HG03354 (cell line): Measurements from ENCODE around the gene KCNQ1.

Experiments
- ATAC-seq: cut with Tn5 transposase; IDR thresholded peaks from one replicate; pipeline ENCODE4 v1.9.1; 2021; ENCODE audit warnings: mild to moderate bottlenecking; ENCODE audit not compliant: unreplicated experiment, poor library complexity, severe bottlenecking

Gene KCNQ1

DNA sequence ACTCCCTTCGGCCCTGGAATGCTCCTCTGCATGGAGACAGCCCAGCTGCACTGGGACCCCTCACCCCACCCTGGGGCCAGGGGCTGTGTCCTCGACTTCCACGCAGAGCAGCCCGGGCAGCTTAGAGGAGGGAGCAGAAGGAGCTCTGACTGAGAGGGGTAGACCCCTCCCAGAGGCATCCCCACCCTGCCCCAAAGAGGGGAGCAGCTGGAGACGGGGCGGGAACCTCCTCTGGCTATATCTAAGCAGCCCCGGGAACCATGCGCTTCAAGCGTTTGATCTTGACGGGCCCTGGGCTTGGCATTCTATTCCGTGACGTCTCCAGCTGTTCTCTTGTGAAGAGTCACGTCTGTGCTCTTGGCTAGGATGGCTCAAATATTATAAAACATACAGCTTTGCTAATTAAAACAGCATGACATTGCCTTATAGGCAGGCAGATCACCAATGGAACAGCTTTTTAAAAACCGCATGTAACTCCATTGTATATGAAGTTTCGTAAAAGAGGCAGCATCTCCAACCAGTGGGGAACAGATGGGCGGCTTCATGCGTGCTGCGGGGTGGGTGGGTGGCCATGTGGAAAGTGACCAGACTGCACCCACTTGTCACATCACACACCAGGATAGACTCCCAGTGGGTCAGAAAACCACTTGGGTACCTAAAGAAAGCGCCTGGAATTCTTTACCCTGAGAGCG is 7.7 kb downstream of the KCNQ1 start:
- no peak for ATAC-seq

DNA sequence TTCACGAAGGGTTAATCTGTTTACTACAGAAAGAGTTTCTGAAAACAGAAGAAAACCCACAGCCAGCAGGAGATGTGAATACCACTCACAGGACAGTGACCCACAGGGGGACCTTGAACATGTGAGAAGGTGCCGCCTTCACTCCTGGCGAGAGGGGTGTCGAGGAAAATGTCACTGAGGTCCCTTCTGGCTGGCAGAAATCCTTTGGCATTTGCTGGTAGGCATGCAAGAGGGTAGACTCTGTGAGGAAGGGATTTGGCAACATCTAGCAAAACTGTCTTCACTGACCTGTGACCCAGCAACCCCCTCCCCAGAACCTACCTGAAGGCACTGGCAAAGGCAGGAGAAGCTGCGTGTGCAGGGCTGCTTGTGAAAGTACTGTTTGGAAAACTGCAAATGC is 8.6 kb downstream of the KCNQ1 start:
- ATAC-seq: no peak

DNA sequence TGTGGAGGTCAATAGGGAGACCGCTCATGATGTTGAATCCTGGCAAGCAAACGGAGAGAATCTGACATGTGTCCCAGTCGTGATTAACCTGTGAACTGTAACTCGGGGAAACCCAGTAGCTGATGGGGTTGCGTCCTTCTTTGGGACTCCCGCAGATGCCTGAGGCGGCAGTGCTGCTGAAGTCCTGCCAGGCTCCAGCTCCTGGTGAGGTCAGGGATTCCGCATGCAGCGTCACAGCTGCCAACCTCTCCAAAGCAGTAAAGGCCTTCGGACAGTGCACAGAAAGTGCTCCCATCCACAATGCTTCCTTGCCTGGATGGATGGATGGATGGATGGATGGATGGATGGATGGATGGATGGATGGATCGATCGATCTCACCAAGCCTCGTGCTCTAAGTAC is 13.5 kb downstream of the KCNQ1 start:
- no peak for ATAC-seq

DNA sequence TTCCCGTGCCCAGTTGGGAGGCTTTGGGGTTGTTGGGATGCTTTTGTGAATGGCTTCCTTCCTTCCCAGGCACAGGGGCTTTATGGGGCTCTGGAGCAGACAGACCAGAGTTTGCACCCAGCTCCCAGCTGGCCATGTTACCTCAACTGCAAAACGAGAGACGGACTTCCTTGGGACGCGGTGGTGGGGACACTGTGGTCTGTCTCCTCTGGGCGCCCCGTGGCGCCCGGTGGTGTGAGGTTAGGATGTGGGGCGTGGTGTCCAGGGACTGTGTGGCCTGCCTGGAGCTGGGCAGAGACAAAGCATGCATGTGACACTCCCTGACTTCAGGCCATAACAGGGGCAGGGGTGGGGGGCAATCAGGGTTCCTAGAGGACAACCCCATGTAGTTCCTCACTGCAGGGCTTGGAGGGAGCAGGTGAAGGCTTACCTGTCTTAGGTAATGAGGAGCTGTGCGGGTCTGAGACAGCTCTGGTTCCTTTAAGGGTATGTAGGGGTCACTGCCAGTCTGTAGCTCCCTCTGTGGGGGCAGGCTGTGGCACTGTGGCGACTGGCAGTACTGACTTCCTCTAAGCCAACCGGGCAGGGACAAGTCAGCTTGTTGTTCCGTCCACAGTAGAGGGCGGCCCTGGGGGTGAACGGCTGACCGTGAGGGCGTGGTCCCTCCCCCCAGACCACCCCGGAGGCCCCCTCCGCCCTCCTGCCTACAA is 14.4 kb downstream of the KCNQ1 start:
- ATAC-seq: no peak

DNA sequence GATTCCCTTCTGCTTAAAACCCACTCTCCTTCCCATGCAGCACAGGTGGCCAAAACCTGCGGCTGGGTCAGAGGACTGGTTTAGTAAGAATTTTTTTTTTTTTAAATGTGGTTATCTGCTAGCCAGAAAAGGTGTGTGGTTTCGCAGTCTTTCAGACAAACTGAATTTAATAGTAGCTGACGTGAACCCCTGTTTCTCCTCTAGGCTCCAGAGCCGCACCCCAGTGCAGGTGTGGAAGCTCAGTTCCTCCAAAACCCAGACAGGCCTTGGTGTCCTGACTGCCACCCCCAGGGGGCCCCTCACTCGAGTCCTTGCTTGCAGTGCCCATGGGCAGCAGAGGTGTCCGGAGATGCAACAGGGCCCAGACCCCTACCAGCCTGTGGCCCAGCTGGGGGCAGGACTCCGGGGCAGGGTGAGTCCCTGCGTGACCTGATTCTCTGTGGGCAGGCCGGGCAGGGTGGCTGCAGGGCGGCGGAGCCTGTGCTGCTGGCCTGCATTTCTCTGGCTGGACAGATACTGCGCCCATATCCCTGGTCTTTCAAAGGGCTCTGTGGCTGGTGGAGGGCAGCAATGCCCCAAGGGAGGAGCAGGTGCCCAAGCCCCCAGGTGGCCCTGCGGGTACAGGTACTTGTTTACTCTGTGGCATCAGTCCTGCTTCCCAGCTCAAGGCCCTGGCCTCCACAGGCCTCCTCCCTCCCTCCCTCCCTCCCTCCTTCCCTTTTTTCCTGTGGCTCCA is 15.2 kb downstream of the KCNQ1 start:
- no peak for ATAC-seq

DNA sequence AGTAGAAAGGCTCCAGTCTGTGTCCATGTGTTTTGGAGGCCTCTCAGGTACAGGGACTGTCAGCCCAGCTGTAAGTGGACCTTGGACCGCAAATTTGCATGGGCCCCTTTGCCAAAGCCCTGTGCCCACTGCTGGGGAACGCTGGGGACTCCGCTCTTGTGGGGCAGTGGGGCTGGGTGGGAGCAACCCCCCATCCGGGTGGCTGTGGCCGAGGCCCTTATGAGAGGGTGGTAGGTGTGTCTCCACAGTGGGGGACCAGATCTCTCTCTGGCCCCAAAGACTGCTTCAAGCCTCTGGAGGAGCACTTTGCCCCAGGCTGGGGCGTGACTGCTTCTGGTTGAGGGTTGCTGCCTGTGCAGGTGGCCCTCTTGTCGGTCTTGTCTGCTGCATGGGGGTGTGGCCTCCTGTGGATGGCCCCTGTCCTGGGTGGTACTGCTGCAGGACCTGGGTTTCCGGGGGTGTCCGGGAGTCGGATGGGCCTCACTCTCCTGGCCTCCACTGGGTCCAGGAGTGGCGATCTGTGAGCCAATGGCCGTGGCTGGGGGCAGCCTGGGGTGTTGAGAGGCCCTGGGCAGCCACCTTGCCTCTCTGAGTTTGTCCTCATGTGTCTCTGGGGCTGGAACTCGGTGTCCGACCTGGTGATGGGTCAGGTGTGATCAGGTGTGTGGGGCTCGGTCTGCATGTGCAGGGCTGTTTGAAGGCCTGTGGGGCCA is 15.9 kb downstream of the KCNQ1 start:
- ATAC-seq: no peak

DNA sequence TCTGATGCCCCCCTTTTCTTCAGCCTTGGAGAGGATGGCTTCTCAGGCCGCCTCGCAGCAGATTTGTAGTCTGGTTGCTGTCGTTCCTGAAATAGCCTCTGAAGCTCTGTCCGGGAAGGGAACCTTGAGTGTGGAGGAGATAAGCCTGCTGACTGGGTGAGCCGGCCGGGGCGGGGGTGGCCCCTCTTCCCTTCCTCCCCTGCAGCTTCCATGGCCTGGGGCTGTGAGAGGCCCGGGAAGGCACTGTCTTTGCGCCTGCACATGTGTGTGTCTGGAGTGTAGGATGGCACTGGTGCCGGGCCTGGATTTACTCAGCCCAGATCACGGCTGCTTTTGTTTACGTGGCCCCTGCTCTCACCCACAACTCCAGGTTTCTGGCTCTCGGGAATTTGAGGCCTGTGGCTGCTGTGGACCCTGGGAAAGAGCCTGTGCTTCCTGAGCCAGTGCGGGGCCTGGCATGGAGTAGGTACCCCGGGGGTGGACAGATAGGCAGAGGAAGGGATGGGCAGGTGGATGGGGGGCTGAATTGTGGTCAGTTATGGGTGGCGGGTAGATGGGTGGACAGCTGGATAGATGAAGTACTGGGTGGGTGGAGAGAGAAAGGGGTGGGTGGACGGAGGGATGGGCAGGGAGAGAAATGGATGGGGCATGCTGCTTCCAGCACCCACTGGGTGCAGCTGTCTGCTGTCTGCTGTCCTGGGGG is 16.6 kb downstream of the KCNQ1 start:
- no peak for ATAC-seq

DNA sequence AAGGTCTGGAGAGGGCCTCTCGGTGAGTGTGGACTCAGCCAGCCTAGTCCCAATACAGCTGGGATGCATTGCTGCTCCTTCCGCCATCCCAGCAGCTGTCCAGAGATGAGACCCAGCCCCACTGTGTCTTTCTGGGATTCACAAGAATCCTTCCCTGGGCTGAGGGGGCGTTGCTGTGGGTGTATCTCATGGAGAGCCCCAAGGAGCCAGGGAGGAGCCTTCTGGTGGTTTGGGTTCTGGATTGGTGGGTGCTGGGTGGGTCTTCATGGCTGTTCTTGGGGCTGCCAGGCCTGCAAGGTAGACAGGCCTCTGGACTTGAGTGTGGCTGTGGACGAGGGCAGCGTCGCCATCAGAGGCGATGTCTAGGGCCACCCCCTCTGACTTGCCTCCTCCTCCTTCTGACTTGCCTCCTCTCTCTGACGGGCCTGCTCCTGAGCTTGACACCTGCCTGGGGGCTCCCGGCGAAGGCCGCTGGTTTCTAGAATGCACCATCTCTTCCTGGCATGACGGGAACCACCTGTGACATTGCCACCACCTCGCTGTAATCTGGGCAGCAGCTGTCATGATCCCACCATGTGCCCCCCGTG is 17.2 kb downstream of the KCNQ1 start:
- no peak for ATAC-seq

DNA sequence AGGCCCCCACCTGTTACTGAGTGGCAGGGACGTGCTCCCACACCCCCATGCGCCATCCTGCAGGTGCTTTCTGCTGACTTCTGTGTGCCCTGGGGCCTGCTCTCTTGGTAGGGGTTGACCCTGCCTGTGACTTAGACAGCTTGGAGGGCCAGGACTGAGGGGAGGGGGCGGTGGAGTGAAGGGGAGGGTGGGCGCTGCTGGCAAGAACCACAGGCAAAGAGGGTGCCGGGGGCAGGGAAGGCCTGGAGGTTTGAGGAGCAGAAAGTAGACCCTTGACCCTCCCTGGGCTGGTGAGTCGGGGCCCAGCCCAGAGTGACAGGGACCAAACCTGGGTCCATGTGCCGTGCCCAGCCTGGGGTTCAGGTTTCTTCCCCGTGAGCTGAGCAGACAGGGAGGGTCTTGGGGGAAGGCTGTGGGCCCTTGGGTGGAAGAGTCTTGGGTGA is 17.8 kb downstream of the KCNQ1 start:
- no peak for ATAC-seq

DNA sequence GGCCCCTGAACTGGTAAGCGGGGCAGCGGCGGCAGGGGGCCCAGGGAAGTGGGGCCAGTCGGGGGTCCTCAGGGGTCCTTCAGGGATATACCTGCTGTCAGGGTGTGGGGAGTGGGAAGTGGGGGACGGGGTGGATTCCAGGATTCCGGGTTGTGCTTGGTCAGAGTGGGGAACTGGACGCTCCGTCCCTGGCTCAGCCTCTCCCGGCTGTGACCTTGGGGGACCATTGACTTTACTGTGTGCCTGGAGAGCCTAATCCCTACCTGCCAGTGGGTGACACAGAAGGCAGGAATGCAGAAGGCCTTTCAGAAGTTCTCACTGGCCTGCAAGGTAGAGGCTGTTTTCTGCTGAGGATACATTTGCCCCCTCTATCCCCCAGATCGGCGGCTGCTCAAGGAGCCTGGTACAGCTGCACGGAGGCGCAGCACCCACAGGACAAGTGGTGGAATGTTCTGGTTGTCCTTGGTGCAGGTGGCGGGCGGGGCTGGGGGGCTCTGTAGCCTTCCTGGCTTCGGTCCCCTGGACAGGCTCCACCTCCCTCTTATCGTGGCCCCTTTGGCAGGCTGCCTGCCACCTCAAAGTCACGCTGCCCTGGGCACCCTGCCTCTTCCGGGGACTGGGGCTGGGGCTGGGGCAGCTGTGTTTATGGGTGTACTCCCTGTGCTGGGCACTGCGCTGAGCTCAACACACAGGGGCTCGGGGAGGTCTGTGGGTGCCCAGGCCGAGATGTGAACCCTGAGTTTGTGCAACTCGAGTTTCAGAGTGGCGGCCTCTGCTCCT is 18.4 kb downstream of the KCNQ1 start:
- ATAC-seq: no peak

DNA sequence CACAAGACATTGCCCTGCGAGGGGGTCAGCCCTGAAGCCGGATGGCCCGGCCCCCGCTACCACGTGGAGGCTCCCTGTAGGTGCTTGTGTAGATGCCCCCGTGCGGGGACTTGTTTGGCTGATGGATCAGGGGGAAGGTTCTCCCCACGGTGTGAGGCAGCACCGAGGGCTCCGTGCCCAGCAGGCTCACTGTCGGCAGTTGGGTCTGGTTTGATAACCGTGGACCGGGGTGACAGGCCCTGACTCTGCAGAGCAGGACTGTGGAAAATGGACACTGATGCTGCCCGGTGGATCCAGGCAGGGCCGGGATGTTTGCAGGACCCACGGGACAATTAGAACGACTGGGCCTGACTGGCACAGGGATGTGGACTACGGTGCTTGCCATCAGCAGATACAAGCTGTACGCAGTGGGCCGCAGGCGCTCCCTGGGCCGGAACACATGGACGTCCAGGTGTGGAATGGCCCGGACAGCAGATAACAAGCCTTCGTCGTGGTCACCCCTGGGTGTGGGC is 19.0 kb downstream of the KCNQ1 start:
- no peak for ATAC-seq

DNA sequence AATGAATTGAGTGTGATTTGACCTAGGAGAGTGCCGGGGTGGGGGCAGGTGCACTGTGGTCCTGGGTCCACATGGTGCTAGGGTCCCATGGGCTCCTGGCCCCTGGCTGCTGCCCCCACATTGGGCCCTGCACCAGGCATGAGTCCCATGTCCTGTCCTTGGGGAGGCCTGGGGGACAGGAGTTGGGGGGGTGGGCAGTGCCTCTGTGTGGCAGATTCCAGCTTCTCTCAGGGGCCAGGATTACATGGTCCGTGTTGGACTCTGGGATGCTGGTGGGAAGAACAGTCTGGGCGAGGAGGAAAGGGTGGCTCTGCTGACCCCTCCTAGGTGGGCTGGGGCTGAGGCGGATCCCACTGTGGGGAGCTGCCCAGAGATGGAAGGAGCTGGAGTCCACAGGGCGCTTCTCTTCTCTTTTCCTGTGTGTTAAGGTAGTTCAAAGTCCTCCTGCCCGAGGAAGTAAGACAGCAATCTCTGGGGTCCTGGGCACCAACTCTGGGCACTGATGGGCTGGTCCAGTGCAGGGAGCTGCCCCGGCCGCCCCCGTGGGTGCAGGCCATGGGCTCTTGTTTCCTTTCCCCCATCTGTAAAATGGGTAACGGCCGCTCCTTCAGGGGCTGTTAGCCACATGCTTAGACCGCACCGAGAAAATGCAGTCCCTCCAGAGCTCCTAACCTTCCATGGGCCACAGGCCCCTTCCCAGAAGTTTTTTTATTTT is 19.8 kb downstream of the KCNQ1 start:
- ATAC-seq: no peak

DNA sequence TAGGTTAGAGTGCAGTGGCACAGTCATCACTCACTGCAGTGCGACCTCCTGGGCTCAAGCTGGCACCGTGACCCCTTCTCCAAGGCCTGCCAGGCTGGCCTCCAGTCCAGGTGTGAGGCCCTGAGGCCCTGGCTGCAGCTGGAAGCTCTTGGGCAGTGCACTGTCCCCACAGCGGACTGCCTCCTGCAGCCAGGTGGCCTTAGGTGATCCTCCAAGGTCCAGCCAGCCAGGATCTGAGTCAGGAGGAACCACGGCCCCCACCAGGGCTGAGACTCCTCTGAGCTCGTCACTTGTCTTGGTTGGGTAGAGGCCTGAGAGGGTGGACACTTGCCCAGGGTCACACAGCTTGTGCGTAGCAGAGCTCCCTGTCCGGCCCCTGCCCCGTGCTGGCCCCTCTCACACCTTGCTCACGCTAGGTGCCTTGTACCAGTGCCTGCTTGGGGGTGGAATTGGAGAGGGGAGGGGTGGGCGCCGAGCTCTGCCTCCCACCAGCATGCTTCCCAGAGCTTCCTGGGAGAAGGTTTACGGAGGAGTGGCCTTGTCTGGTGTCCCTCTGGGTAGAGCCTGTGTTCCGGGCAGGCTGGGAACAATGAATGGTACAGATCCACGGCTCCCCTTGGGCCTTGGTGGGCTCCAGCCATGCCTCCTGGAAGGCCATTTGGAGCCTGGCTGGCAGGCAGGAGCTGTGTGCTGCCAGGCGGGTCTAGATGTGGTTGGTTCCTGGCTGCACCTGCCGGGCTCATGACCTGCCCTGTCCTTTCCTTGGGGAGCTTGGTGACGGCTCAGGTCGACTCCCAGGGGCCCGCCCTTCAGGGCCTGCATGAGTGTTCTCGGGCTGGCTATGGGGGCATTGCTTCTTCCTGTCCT is 20.6 kb downstream of the KCNQ1 start:
- ATAC-seq: no peak

DNA sequence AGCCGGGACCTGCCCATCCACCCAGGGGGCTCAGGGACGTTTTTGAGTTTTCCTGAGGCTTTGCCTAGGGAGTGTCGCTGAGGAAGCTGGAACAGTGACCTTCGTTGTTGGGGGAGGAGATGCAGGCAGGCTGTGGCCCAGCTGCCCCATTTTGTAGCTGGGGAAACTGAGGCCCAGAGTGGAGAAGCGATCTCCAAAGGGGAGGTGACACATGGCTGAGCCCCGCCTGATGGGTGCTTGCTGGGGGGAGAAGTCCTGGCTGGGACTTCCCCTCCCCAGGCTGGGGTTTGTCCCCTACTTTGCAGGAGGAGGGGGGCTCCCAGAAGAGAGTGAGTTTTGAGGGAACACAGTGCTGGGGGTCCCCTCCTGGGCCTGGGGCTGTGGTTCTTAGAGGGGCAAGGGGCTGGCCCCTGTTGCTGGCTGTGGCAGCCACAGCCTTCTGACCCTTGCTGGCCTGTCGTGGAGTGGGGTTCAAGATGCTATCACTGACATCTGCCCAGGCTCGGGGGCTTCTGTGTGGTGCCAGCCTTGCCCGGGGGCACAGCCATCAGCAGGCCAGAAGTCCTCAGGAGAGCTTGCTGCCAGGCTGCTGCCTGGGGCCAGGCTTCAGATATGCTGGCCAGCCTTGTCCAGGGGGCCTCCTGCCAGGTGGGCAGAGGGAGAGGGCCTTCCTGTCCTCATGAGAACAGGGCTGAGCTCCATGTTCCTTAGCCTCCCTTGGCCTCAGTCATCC is 21.4 kb downstream of the KCNQ1 start:
- ATAC-seq: no peak

DNA sequence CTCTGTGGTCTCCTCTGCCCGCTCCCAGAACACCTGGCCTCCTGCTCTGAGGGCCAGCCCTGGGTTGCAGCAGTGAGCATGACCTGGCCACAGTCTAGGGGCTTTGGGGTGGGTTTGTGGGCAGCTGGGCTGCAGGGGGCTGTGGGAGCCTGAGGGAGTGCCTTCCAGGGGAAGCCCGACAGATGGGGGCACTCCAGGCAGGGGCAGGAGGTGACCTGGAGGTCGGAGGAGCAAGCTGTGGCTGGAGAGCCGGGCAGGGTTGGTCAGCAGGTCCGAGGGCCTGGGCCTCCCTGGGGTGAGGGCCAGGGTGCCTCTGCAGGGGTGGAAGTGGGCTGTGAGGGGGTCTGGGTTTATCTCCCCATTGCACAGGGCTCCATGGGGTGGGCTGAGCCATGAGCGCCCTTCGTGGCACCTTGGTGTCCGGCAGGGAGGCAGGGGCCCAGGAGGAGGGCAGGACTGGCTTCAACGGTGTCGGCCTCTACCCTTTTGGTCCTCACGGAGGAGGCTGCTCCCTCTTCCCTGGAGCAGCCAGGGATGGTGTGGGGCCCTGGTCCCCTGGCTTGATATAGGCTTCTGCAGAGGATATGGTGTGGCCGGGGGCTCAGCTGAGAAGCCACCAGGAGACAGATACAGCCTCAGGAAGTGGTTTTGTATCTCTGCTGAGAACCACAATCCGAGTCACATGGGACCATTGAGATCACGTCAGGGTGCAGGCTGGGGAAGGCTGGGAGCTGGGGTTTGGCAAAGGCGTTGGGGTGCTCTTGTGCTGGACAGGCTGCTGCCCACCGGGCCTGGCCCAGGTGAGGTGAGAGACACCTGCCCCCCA is 22.3 kb downstream of the KCNQ1 start:
- ATAC-seq: no peak

DNA sequence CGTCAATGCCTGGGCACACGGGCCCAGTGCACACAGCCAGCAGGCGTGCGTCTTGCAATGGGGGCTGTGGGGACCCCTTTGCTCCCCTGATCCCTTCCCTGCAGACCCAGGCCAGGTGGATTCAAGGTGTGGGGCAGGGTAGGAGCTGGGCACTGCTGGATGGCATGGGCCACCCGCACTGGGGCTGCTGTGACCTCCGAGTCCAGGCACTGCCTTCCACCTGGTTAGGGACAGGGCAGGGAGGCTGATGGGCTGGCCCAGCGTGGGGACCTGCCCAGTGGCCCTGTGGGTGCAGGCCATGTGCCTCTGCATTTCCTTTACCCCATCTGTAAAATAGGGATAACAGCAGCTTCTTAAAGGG is 22.9 kb downstream of the KCNQ1 start:
- no peak for ATAC-seq
